Measurements from ENCODE around the gene LILRA2.

DNA sequence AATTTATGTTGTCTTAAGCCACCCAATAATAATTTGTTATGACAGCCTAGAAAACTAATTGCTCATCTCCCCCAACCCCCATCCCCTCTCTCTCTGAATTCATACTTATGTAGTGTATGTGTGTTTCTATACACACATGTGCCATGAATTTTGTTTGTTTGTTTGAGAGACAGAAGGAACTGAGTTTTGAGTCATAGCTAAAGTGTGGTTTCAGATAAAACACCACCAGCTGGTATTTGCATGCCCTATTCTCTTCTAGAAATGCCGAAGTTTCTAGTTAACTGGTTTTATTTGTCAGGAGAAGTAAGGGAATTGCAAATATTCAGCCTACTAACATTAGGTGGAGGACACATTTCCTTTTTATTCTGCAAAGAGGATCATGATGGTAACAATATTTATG, 17.4 kb upstream of the LILRA2 start:
- TF ChIP-seq, protein P1, sequence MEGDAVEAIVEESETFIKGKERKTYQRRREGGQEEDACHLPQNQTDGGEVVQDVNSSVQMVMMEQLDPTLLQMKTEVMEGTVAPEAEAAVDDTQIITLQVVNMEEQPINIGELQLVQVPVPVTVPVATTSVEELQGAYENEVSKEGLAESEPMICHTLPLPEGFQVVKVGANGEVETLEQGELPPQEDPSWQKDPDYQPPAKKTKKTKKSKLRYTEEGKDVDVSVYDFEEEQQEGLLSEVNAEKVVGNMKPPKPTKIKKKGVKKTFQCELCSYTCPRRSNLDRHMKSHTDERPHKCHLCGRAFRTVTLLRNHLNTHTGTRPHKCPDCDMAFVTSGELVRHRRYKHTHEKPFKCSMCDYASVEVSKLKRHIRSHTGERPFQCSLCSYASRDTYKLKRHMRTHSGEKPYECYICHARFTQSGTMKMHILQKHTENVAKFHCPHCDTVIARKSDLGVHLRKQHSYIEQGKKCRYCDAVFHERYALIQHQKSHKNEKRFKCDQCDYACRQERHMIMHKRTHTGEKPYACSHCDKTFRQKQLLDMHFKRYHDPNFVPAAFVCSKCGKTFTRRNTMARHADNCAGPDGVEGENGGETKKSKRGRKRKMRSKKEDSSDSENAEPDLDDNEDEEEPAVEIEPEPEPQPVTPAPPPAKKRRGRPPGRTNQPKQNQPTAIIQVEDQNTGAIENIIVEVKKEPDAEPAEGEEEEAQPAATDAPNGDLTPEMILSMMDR (IDR thresholded peaks at IDR 0.05), result no peak
- TF ChIP-seq POLR2A (IDR thresholded peaks at IDR 0.05), result no peak

Data from tibial nerve (tissue), 3 donors.